Measurements from ENCODE around the gene LINGO1. TPM values are rescaled to one million over a fixed set of nuclear protein-coding genes. Genes with fewer than 3 reads are reported as not detected.

LINGO1 gene
- total and polyA plus RNA-seq, 2 donors (not counting 1 experiment from before 2014, with no cell fraction given) = 0.05 TPM; not detected in 1

GRCh38 chr15:77663256-77663655 lies 30.5 kb upstream of the LINGO1 start:
- no peak overlapping the region for H3K4me3 ChIP-seq (replicated peaks in 1 of 4; ENCODE audit: control extremely low read depth in 1 of 4, insufficient read depth in 1 of 4, low read depth in 3 of 4, low read length in 4 of 4)
- TF ChIP-seq CTCF (conservative IDR thresholded peaks at IDR 0.05 in 1 of 2, IDR thresholded peaks at IDR 0.05 in 1 of 2; ENCODE audit: low read depth in 1 of 2, low read length in 2 of 2) = no peak
- TF ChIP-seq EZH2 (IDR thresholded peaks at IDR 0.05; ENCODE audit: low read length, missing control alignments) = no peak
- DNase-seq (ENCODE audit: low read depth in 2 of 2) = no peak
- H3K36me3 ChIP-seq (ENCODE audit: control insufficient read depth, insufficient read depth, low read length) = no peaks in the 10 kb centered on the region
- H3K27me3 ChIP-seq (ENCODE audit: control insufficient read depth, insufficient read depth, low read length) = peaks cover 7% of the 10 kb centered on the region
- H3K27ac ChIP-seq (ENCODE audit: insufficient read depth, low read length) = no peak overlapping the region
- H3K9ac ChIP-seq (ENCODE audit: insufficient read depth, low read length) = no peak overlapping the region
- no peak overlapping the region for H3K4me2 ChIP-seq (ENCODE audit: extremely low read depth, insufficient read depth, low read length)
- H3K79me2 ChIP-seq (ENCODE audit: control insufficient read depth, insufficient read depth, low read length) = no peaks in the 10 kb centered on the region
- H2AFZ ChIP-seq (ENCODE audit: low read length) = no peak overlapping the region
- no peaks in the 10 kb centered on the region for H3K4me1 ChIP-seq (ENCODE audit: control insufficient read depth, extremely low read depth, insufficient read depth, low read length)
- no peaks in the 10 kb centered on the region for H3K9me3 ChIP-seq (ENCODE audit: control insufficient read depth, insufficient read depth, low read depth, low read length)
- H4K20me1 ChIP-seq (ENCODE audit: control insufficient read depth, extremely low read depth, insufficient read depth, low read length) = no peaks in the 10 kb centered on the region

- TF ChIP-seq CTCF (conservative IDR thresholded peaks at IDR 0.05 in 1 of 2, IDR thresholded peaks at IDR 0.05 in 1 of 2; ENCODE audit: low read depth in 1 of 2, low read length in 2 of 2) (peak; percentile 21 to 36), EZH2 (IDR thresholded peaks at IDR 0.05; ENCODE audit: low read length, missing control alignments) (no peak)
- Histone ChIP-seq H3K27ac (ENCODE audit: insufficient read depth, low read length) (no peak overlapping the region), H3K9ac (ENCODE audit: insufficient read depth, low read length) (no peak overlapping the region), H3K36me3 (ENCODE audit: control insufficient read depth, insufficient read depth, low read length) (no peaks in the 10 kb centered on the region), H4K20me1 (ENCODE audit: control insufficient read depth, extremely low read depth, insufficient read depth, low read length) (no peaks in the 10 kb centered on the region), H3K4me3 (replicated peaks in 1 of 4; ENCODE audit: control extremely low read depth in 1 of 4, insufficient read depth in 1 of 4, low read depth in 3 of 4, low read length in 4 of 4) (no peak overlapping the region), H3K27me3 (ENCODE audit: control insufficient read depth, insufficient read depth, low read length) (peaks cover 18% of the 10 kb centered on the region), H3K9me3 (ENCODE audit: control insufficient read depth, insufficient read depth, low read depth, low read length) (no peaks in the 10 kb centered on the region), H3K79me2 (ENCODE audit: control insufficient read depth, insufficient read depth, low read length) (no peaks in the 10 kb centered on the region), H2AFZ (ENCODE audit: low read length) (no peak overlapping the region), H3K4me2 (ENCODE audit: extremely low read depth, insufficient read depth, low read length) (no peak overlapping the region), H3K4me1 (ENCODE audit: control insufficient read depth, extremely low read depth, insufficient read depth, low read length) (no peaks in the 10 kb centered on the region)
- peak; percentile 31 to 39 for DNase-seq (ENCODE audit: low read depth in 2 of 2)
These were observed 26.9 kb upstream of the LINGO1 start for GRCh38 chr15:77659350-77660321.

GRCh38 chr15:77658304-77658703 lies 25.6 kb upstream of the LINGO1 start:
- no peak overlapping the region for H3K4me3 ChIP-seq (replicated peaks in 1 of 4; ENCODE audit: control extremely low read depth in 1 of 4, insufficient read depth in 1 of 4, low read depth in 3 of 4, low read length in 4 of 4)
- no peaks in the 10 kb centered on the region for H3K4me1 ChIP-seq (ENCODE audit: control insufficient read depth, extremely low read depth, insufficient read depth, low read length)
- peaks cover 18% of the 10 kb centered on the region for H3K27me3 ChIP-seq (ENCODE audit: control insufficient read depth, insufficient read depth, low read length)
- H3K79me2 ChIP-seq (ENCODE audit: control insufficient read depth, insufficient read depth, low read length) = no peaks in the 10 kb centered on the region
- H2AFZ ChIP-seq (ENCODE audit: low read length) = no peak overlapping the region
- H3K27ac ChIP-seq (ENCODE audit: insufficient read depth, low read length) = no peak overlapping the region
- H4K20me1 ChIP-seq (ENCODE audit: control insufficient read depth, extremely low read depth, insufficient read depth, low read length) = no peaks in the 10 kb centered on the region
- no peak for TF ChIP-seq EZH2 (IDR thresholded peaks at IDR 0.05; ENCODE audit: low read length, missing control alignments)
- no peak for TF ChIP-seq CTCF (conservative IDR thresholded peaks at IDR 0.05 in 1 of 2, IDR thresholded peaks at IDR 0.05 in 1 of 2; ENCODE audit: low read depth in 1 of 2, low read length in 2 of 2)
- DNase-seq (ENCODE audit: low read depth in 2 of 2) = no peak
- no peak overlapping the region for H3K4me2 ChIP-seq (ENCODE audit: extremely low read depth, insufficient read depth, low read length)
- H3K9ac ChIP-seq (ENCODE audit: insufficient read depth, low read length) = no peak overlapping the region
- no peaks in the 10 kb centered on the region for H3K9me3 ChIP-seq (ENCODE audit: control insufficient read depth, insufficient read depth, low read depth, low read length)
- H3K36me3 ChIP-seq (ENCODE audit: control insufficient read depth, insufficient read depth, low read length) = no peaks in the 10 kb centered on the region

Measured in fibroblast of lung (primary cell).